ENCODE data around the gene GANAB.
"Not testable (repeated sequence)": the region's sequence is repeated elsewhere in the genome, so short reads cannot be mapped to it uniquely, and the experiment has no call there.

The GANAB gene

GRCh38 chr11:62677714-62678113 lies 31.3 kb upstream of the GANAB start:
- peak overlapping the region; percentile 92 for H3K4me3 ChIP-seq (ENCODE audit: low read length)
- H3K9ac ChIP-seq (ENCODE audit: low read length) = no peak overlapping the region
- H3K36me3 ChIP-seq (ENCODE audit: control insufficient read depth, low read depth, low read length) = peaks cover 20% of the 10 kb centered on the region
- no peak overlapping the region for H3K27ac ChIP-seq (ENCODE audit: low read length)
- H3K27me3 ChIP-seq (ENCODE audit: control insufficient read depth, insufficient read depth, low read length) = no peaks in the 10 kb centered on the region
- H3K4me1 ChIP-seq (ENCODE audit: control insufficient read depth, low read depth, low read length) = no peaks in the 10 kb centered on the region
- no peaks in the 10 kb centered on the region for H3K9me3 ChIP-seq (ENCODE audit: control insufficient read depth, low read depth, low read length)

GRCh38 chr11:62677156-62677555 lies 30.7 kb upstream of the GANAB start:
- Histone ChIP-seq H3K36me3 (ENCODE audit: control insufficient read depth, low read depth, low read length) (peaks cover 20% of the 10 kb centered on the region), H3K9me3 (ENCODE audit: control insufficient read depth, low read depth, low read length) (no peaks in the 10 kb centered on the region), H3K4me1 (ENCODE audit: control insufficient read depth, low read depth, low read length) (no peaks in the 10 kb centered on the region), H3K27ac (ENCODE audit: low read length) (no peak overlapping the region), H3K27me3 (ENCODE audit: control insufficient read depth, insufficient read depth, low read length) (no peaks in the 10 kb centered on the region), H3K4me3 (ENCODE audit: low read length) (no peak overlapping the region), H3K9ac (ENCODE audit: low read length) (no peak overlapping the region)

- Histone ChIP-seq H3K36me3 (ENCODE audit: control insufficient read depth, low read depth, low read length) (peaks cover 20% of the 10 kb centered on the region), H3K9me3 (ENCODE audit: control insufficient read depth, low read depth, low read length) (no peaks in the 10 kb centered on the region), H3K4me3 (ENCODE audit: low read length) (no peak overlapping the region), H3K9ac (ENCODE audit: low read length) (no peak overlapping the region), H3K27me3 (ENCODE audit: control insufficient read depth, insufficient read depth, low read length) (no peaks in the 10 kb centered on the region), H3K27ac (ENCODE audit: low read length) (no peak overlapping the region), H3K4me1 (ENCODE audit: control insufficient read depth, low read depth, low read length) (no peaks in the 10 kb centered on the region)
Observed at GRCh38 chr11:62676698-62677097, 30.3 kb upstream of the GANAB start.

GRCh38 chr11:62675415-62675814 lies 29.0 kb upstream of the GANAB start:
- not testable (repeated sequence) for H3K4me1 ChIP-seq (ENCODE audit: control insufficient read depth, low read depth, low read length); H3K9me3 ChIP-seq (ENCODE audit: control insufficient read depth, low read depth, low read length); H3K9ac ChIP-seq (ENCODE audit: low read length); H3K27ac ChIP-seq (ENCODE audit: low read length); H3K27me3 ChIP-seq (ENCODE audit: control insufficient read depth, insufficient read depth, low read length); H3K4me3 ChIP-seq (ENCODE audit: low read length)
- peaks cover 20% of the 10 kb centered on the region for H3K36me3 ChIP-seq (ENCODE audit: control insufficient read depth, low read depth, low read length)

- Histone ChIP-seq H3K27me3 (ENCODE audit: control insufficient read depth, insufficient read depth, low read length) (no peaks in the 10 kb centered on the region), H3K9me3 (ENCODE audit: control insufficient read depth, low read depth, low read length) (no peaks in the 10 kb centered on the region), H3K4me1 (ENCODE audit: control insufficient read depth, low read depth, low read length) (no peaks in the 10 kb centered on the region), H3K36me3 (ENCODE audit: control insufficient read depth, low read depth, low read length) (peaks cover 20% of the 10 kb centered on the region), H3K9ac (ENCODE audit: low read length) (no peak overlapping the region), H3K27ac (ENCODE audit: low read length) (no peak overlapping the region), H3K4me3 (ENCODE audit: low read length) (no peak overlapping the region)
Observed at GRCh38 chr11:62673196-62673525, 26.7 kb upstream of the GANAB start.

- Histone ChIP-seq H3K36me3 (ENCODE audit: control insufficient read depth, low read depth, low read length) (peaks cover 18% of the 10 kb centered on the region), H3K27ac (ENCODE audit: low read length) (peak within 1 kb of the TSS; percentile 70), H3K4me3 (ENCODE audit: low read length) (peak within 1 kb of the TSS; percentile 80), H3K9me3 (ENCODE audit: control insufficient read depth, low read depth, low read length) (no peaks in the 10 kb centered on the region), H3K9ac (ENCODE audit: low read length) (peak within 1 kb of the TSS; percentile 78), H3K4me1 (ENCODE audit: control insufficient read depth, low read depth, low read length) (peaks cover 7% of the 10 kb centered on the region), H3K27me3 (ENCODE audit: control insufficient read depth, insufficient read depth, low read length) (no peaks in the 10 kb centered on the region)
Observed at GRCh38 chr11:62671608-62672389, 25.4 kb upstream of the GANAB start, which contains the start of the genes LBHD1 and UQCC3. LBHD1 (minus strand) TSS chr11:62672267; CDS start chr11:62670031, 2,236 bp downstream. UQCC3 (plus strand) TSS chr11:62671673; CDS start chr11:62671746, 73 bp downstream.

- Histone ChIP-seq H3K27ac (ENCODE audit: low read length) (peak overlapping the region; percentile 70), H3K27me3 (ENCODE audit: control insufficient read depth, insufficient read depth, low read length) (no peaks in the 10 kb centered on the region), H3K9ac (ENCODE audit: low read length) (peak overlapping the region; percentile 78), H3K9me3 (ENCODE audit: control insufficient read depth, low read depth, low read length) (no peaks in the 10 kb centered on the region), H3K4me1 (ENCODE audit: control insufficient read depth, low read depth, low read length) (peaks cover 13% of the 10 kb centered on the region), H3K36me3 (ENCODE audit: control insufficient read depth, low read depth, low read length) (peaks cover 18% of the 10 kb centered on the region), H3K4me3 (ENCODE audit: low read length) (peak overlapping the region; percentile 80)
Observed at GRCh38 chr11:62671236-62671607, 24.8 kb upstream of the GANAB start.

GRCh38 chr11:62669420-62670161 lies 23.2 kb upstream of the GANAB start:
- Histone ChIP-seq H3K9me3 (ENCODE audit: control insufficient read depth, low read depth, low read length) (no peaks in the 10 kb centered on the region), H3K9ac (ENCODE audit: low read length) (no peak overlapping the region)

GRCh38 chr11:62667460-62667859 lies 21.0 kb upstream of the GANAB start:
- peak overlapping the region; percentile 97 for H3K4me3 ChIP-seq (ENCODE audit: low read length)

More at GRCh38 chr11:62669420-62670161, 23.2 kb upstream of the GANAB start:
- H3K4me1 ChIP-seq (ENCODE audit: control insufficient read depth, low read depth, low read length) = peaks cover 15% of the 10 kb centered on the region
- no peaks in the 10 kb centered on the region for H3K27me3 ChIP-seq (ENCODE audit: control insufficient read depth, insufficient read depth, low read length)
- H3K27ac ChIP-seq (ENCODE audit: low read length) = no peak overlapping the region
- H3K36me3 ChIP-seq (ENCODE audit: control insufficient read depth, low read depth, low read length) = peaks cover 14% of the 10 kb centered on the region
- H3K4me3 ChIP-seq (ENCODE audit: low read length) = no peak overlapping the region

GRCh38 chr11:62666259-62666926 lies 20.0 kb upstream of the GANAB start:
- Histone ChIP-seq H3K4me3 (ENCODE audit: low read length) (peak overlapping the region; percentile 97), H3K9me3 (ENCODE audit: control insufficient read depth, low read depth, low read length) (no peaks in the 10 kb centered on the region), H3K27me3 (ENCODE audit: control insufficient read depth, insufficient read depth, low read length) (no peaks in the 10 kb centered on the region), H3K36me3 (ENCODE audit: control insufficient read depth, low read depth, low read length) (peaks cover 24% of the 10 kb centered on the region), H3K4me1 (ENCODE audit: control insufficient read depth, low read depth, low read length) (peaks cover 15% of the 10 kb centered on the region), H3K27ac (ENCODE audit: low read length) (peak overlapping the region; percentile 68), H3K9ac (ENCODE audit: low read length) (peak overlapping the region; percentile 95)

More at GRCh38 chr11:62667460-62667859, 21.0 kb upstream of the GANAB start:
- Histone ChIP-seq H3K27me3 (ENCODE audit: control insufficient read depth, insufficient read depth, low read length) (no peaks in the 10 kb centered on the region), H3K4me1 (ENCODE audit: control insufficient read depth, low read depth, low read length) (peaks cover 15% of the 10 kb centered on the region), H3K9ac (ENCODE audit: low read length) (no peak overlapping the region), H3K36me3 (ENCODE audit: control insufficient read depth, low read depth, low read length) (peaks cover 20% of the 10 kb centered on the region), H3K27ac (ENCODE audit: low read length) (no peak overlapping the region), H3K9me3 (ENCODE audit: control insufficient read depth, low read depth, low read length) (no peaks in the 10 kb centered on the region)

- peak overlapping the region; percentile 97 for H3K4me3 ChIP-seq (ENCODE audit: low read length)
- H3K9me3 ChIP-seq (ENCODE audit: control insufficient read depth, low read depth, low read length) = no peaks in the 10 kb centered on the region
- H3K36me3 ChIP-seq (ENCODE audit: control insufficient read depth, low read depth, low read length) = peaks cover 24% of the 10 kb centered on the region
- peak overlapping the region; percentile 95 for H3K9ac ChIP-seq (ENCODE audit: low read length)
- H3K27me3 ChIP-seq (ENCODE audit: control insufficient read depth, insufficient read depth, low read length) = no peaks in the 10 kb centered on the region
- peaks cover 15% of the 10 kb centered on the region for H3K4me1 ChIP-seq (ENCODE audit: control insufficient read depth, low read depth, low read length)
- H3K27ac ChIP-seq (ENCODE audit: low read length) = peak overlapping the region; percentile 68
Observed at GRCh38 chr11:62665599-62666258, 19.3 kb upstream of the GANAB start.
